Keratinocyte (primary cell): ENCODE results near the gene TRMT112.

Source experiments
- CTCF ChIP-seq, 3 experiments: IDR thresholded peaks in 1 of 3; conservative IDR thresholded peaks in 1 of 3; optimal IDR thresholded peaks in 1 of 3; 2 replicates in 2 of 3; 3 replicates in 1 of 3; pipeline versions ENCODE3 to v1.5.1; 2011; ENCODE audit warnings: low read length in 3 of 3, mild to moderate bottlenecking in 3 of 3, moderate library complexity in 2 of 3, control low read depth in 1 of 3, inconsistent platforms in 1 of 3; ENCODE audit not compliant: insufficient read depth in 2 of 3; ENCODE audit errors: extremely low read depth in 1 of 3
- EZH2 ChIP-seq: IDR thresholded peaks from one replicate; pipeline ENCODE4 v1.6.1; 2012; ENCODE audit warnings: inconsistent platforms, mild to moderate bottlenecking, low read length, moderate library complexity

GRCh38 chr11:64356498-64357411, 39.4 kb upstream of the TRMT112 start:
- TF ChIP-seq CTCF (optimal IDR thresholded peaks at IDR 0.05 in 1 of 3, IDR thresholded peaks at IDR 0.05 in 1 of 3, conservative IDR thresholded peaks at IDR 0.05 in 1 of 3; ENCODE audit: extremely low read depth in 1 of 3, insufficient read depth in 2 of 3, low read length in 3 of 3): peak in 2 of 3 experiments; percentile 51 to 57
- no peak for TF ChIP-seq EZH2
